Left forelimb (tissue), 1 donor: ENCODE measurements around the gene ADAD2.

ENCODE experiments used
- DNase-seq: peaks from one replicate; pipeline ENCODE4 v3.0.0-alpha.2; 2018; ENCODE audit warnings: low spot score

Gene ADAD2

GRCh38 chr16:84190731-84191388 lies at the start of gene ADAD2:
TSS of gene ADAD2 (plus strand) at chr16:84191157. CDS start at chr16:84191231, 74 bp downstream.
- no peak for DNase-seq

- DNase-seq, result no peak
These were observed 47.9 kb upstream of the ADAD2 start for GRCh38 chr16:84143081-84143480.

- no peak for DNase-seq
These were observed 47.2 kb upstream of the ADAD2 start for GRCh38 chr16:84143784-84144199.

DNA sequence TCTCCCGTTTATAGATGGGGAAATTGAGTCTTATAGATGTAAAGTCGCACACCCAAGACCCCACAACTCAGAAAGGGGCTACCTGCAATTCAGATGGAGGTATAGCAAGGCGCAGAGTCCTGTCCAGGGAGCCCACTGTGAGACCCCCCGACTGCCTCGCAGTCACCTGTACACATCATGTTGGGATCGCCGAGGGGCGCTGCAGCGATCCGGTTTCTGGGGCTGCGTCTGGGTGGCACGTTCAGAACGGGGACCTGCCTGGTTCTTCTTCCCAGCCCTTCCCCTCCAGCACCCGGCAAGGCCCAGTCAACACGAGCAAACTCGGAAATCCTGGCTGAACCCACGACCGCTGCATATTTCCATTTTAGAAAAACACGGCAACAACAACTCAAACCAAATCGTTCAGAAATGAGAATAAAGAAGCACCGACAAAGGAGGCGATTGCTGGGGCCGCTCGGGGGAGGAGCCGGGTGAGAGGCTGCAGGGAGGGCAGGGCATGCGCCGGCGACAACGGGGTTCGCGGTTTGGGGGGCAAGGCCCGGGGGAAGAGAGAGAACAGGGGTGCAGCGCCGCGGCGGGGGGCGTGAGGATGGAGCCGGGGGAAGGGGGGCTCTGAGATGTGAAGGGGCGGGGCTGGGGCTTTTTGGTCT lies 46.6 kb upstream of the ADAD2 start:
- no peak for DNase-seq

DNA sequence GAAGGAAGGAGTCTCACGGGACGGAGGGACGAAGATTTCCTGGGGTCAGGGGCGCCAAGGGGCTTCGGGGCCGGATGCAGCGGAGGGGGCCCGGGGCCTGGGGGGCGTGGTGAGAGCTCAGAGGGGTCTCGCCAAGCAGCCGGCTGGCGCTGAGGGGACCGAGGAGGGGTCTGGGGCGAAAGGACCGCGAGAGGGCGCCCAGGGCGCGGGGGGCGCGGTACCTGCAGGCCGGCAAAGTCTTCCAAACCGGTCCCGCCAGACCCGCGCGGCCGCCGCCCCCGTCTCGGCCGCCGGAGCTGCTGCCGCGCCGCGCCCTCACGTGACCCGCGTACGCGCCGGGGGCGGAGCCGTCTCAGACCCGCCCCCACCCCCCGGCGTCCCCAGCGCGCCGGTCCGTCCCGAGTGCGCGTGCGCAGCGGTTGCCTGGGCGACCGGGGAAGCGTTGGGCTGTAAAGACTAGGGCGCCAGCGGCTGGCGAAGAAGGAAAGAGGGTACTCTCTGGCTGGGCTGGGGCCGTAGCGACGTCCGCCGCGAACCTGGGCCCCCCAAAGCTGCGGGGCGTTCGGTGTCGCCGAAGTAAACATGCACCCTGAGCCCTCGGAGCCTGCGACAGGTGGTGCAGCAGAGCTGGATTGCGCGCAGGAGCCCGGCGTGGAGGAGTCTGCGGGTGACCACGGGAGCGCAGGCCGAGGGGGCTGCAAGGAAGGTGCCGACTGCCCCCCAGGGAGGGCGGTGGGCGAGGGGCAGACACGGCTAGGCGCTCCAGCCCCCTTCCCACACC lies 45.9 kb upstream of the ADAD2 start, which contains the start of the genes DNAAF1 and HSDL1:
Gene DNAAF1, plus strand, starts transcription at position 450 of the 781 bp plus-strand sequence. Its CDS starts 133 bp downstream, at position 583.
Gene HSDL1, minus strand, starts transcription at position 319 of the 781 bp plus-strand sequence. CDS start 13,856 bp downstream, outside the sequence.
- peak; percentile 93 for DNase-seq

- DNase-seq, result no peak
These were observed 40.0 kb upstream of the ADAD2 start for GRCh38 chr16:84150926-84151325.

DNA sequence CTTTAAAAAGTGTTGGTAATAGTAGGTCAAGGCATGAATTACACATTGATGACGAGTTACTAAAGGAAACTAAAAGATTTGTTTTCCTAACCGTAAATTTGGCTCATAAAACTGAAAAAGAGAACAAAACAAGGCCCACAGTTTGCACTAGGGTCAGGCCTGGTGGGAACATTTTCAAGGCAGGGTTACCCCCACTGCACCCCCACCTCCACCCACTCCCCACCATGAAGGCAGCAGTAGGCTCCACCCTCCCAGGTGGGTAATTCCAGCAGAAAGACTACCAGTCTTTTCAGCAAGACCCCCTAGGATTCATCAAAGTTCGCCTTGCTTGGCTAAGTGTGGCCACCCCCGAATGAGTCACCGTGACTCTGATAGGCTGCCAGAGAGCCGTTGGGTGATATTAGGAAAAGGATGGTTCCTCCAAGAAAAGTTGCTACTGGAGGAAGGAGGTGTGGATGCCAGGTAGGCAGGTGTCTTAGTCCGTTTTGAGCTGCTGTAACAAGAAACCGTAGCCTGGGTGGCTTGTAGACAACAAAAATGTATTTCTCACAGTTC lies 37.2 kb upstream of the ADAD2 start:
- no peak for DNase-seq

GRCh38 chr16:84155226-84155625 lies 35.7 kb upstream of the ADAD2 start:
- no peak for DNase-seq

GRCh38 chr16:84155771-84156170 lies 35.2 kb upstream of the ADAD2 start:
- no peak for DNase-seq

DNA sequence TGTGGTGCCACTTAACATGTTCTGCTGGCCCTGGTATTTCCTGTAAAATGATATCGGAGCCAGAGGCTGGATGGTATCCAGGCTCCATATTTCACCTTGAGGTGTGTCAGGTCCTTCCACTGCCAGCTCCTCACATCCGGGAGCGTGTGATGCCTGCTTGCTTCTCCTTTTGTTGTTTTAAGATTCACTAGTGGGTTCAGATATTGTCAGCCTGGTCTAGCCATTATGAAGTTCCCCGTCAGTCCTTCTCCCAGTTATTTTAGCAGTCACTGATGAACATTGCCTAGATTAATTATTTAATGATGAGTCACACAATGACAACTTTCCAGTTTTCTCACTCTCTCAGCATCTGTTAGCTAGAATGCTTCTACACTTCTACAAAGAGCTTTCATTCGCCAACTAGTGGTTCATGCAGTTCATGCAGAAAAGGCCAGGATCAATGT lies 34.6 kb upstream of the ADAD2 start:
- DNase-seq, result no peak

GRCh38 chr16:84159007-84159406 lies 31.9 kb upstream of the ADAD2 start:
- DNase-seq, result no peak

DNA sequence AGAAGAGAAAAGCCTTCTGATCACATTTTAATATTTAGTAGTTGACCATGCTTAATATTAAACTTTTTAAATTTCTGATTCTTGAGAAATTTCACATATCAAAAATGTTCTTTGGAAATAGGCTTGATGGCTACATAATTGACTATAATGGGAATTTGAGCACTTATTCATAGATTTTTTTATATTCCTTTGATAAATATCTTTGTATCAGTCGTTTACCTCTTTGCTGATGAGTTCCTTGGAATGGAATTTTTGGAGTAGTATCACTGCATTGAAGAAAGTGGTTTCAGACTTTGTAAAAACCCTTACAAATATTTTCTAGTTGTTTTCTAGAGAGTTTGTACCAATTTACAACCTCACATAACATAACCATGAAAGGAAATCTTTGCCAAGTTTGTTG lies 31.2 kb upstream of the ADAD2 start:
- no peak for DNase-seq

GRCh38 chr16:84161037-84161436 lies 29.9 kb upstream of the ADAD2 start:
- DNase-seq, result no peak

GRCh38 chr16:84161801-84162200 lies 29.2 kb upstream of the ADAD2 start:
- no peak for DNase-seq

- DNase-seq, result no peak
These were observed 25.2 kb upstream of the ADAD2 start for GRCh38 chr16:84165746-84166145.

GRCh38 chr16:84166796-84167695 lies 23.9 kb upstream of the ADAD2 start:
- DNase-seq, result no peak

- DNase-seq, result no peak
These were observed 21.1 kb upstream of the ADAD2 start for GRCh38 chr16:84169765-84170310.

DNA sequence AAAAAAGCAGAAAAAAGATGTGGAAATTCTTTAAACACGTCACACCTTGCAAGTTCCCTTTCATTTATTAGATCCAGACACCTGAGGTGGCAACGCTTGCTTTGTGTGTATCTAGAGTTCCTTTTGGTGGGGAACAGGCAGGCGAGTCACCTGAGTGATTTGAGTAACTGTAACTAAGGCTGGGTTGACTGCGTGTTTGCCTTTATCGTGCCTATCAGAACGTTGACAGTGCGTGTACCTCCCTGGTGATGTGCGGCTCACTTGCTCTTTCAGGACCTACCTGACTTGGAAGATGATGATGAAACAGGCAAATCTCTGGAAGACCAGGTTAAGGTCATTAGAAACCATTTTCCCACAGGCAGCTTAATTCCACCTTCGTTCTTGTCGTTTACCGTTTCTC lies 16.6 kb upstream of the ADAD2 start:
- DNase-seq, result no peak

GRCh38 chr16:84175350-84176081 lies 15.4 kb upstream of the ADAD2 start:
- DNase-seq, result no peak
